ENCODE data around the gene SEC61A2. TPM values are rescaled to one million over a fixed set of nuclear protein-coding genes. Genes with fewer than 3 reads are reported as not detected.

The SEC61A2 gene
- total and polyA plus RNA-seq, 2 of the 8 experiments (the other 6 are each of a cell fraction or from before 2014, with no cell fraction given), result 18.2 to 19.2 TPM

- POLR2A ChIA-PET (ENCODE audit: partially characterized antibody), result interaction anchor here (1.1 to 2.1 kb wide), 2 partner anchors 9 to 18 kb away, joined by 3 to 6 read pairs; no protein-coding TSS in a partner anchor
- peaks cover 0 to 4% of the 10 kb centered on the region in 2 experiments for H4K20me1 ChIP-seq (replicated peaks in 1 of 2; ENCODE audit: control insufficient read depth in 1 of 2, insufficient read depth in 2 of 2, low read length in 2 of 2)
- no peak overlapping the region for H3K23ac ChIP-seq (ENCODE audit: insufficient read length)
- no peaks in the 10 kb centered on the region for H3K79me1 ChIP-seq (ENCODE audit: low read depth, low read length)
- no peaks in the 10 kb centered on the region for H3K23me2 ChIP-seq (ENCODE audit: low read depth, low read length)
- H3K4me3 ChIP-seq (ENCODE audit: extremely low read depth in 1 of 4, insufficient read depth in 2 of 4, low read depth in 3 of 4, low read length in 4 of 4), result no peak overlapping the region
- no peak overlapping the region for H2AFZ ChIP-seq (ENCODE audit: low read length)
- no peak overlapping the region for H2BK20ac ChIP-seq (ENCODE audit: low read length)
- no peak for FAIRE-seq
- no peaks in the 10 kb centered on the region for H3K9me3 ChIP-seq (ENCODE audit: insufficient read depth in 2 of 2, low read depth in 1 of 2, low read length in 1 of 2)
- no peak overlapping the region for H2BK120ac ChIP-seq (replicated peaks; ENCODE audit: low read depth, low read length)
- CTCF ChIA-PET (ENCODE audit: partially characterized antibody), result interaction anchor here (0.7 to 1.5 kb wide), 3 partner anchors 12 to 310 kb away, joined by 3 to 4 read pairs (median 3); no protein-coding TSS in a partner anchor
- no peaks in the 10 kb centered on the region for H3K27me3 ChIP-seq (replicated peaks in 1 of 4; ENCODE audit: control insufficient read depth in 3 of 4, extremely low read depth in 1 of 4, insufficient read depth in 3 of 4, low read length in 3 of 4)
- H3K4me2 ChIP-seq (ENCODE audit: insufficient read depth in 1 of 2, low read depth in 2 of 2, low read length in 2 of 2), result no peak overlapping the region
- no peak overlapping the region for H3K9ac ChIP-seq (replicated peaks in 1 of 4; ENCODE audit: extremely low read depth in 1 of 4, low read depth in 3 of 4, low read length in 3 of 4)
- H3K27ac ChIP-seq (ENCODE audit: low read depth, low read length), result no peak overlapping the region
- no peak overlapping the region for H2AK5ac ChIP-seq (ENCODE audit: low read depth, low read length)
- no peaks in the 10 kb centered on the region for H3K4me1 ChIP-seq (replicated peaks in 1 of 4; ENCODE audit: control insufficient read depth in 3 of 4, insufficient read depth in 4 of 4, low read length in 3 of 4)
- no peak overlapping the region for H3K14ac ChIP-seq (ENCODE audit: insufficient read length)
- no peak overlapping the region for H2BK5ac ChIP-seq (ENCODE audit: low read depth, low read length)
- no peak overlapping the region for H3K4ac ChIP-seq (replicated peaks; ENCODE audit: insufficient read length, low read depth, low read length)
- no peak overlapping the region for H4K91ac ChIP-seq (replicated peaks; ENCODE audit: insufficient read length, low read length)
- DNase-seq (ENCODE audit: low read depth in 1 of 2, low spot score in 2 of 2), result no peak
- peaks cover 10 to 62% (median 38%) of the 10 kb centered on the region in 4 experiments for H3K36me3 ChIP-seq (ENCODE audit: control insufficient read depth in 2 of 4, insufficient read depth in 4 of 4, low read length in 3 of 4)
- H3K79me2 ChIP-seq (ENCODE audit: control insufficient read depth in 1 of 2, insufficient read depth in 2 of 2, low read length in 2 of 2), result no peaks in the 10 kb centered on the region
- no peak overlapping the region for H2BK15ac ChIP-seq (ENCODE audit: low read length)
- no peak overlapping the region for H3K56ac ChIP-seq (replicated peaks; ENCODE audit: insufficient read length, low read depth, low read length)
- H3K18ac ChIP-seq (ENCODE audit: extremely low read depth, low read length), result no peak overlapping the region
- H4K8ac ChIP-seq (ENCODE audit: extremely low read depth, insufficient read depth, low read length), result no peak overlapping the region
- H2BK12ac ChIP-seq (ENCODE audit: low read depth, low read length), result no peak overlapping the region; the same call in 1 of the 2 replicates
- H4K5ac ChIP-seq (ENCODE audit: insufficient read length, low read depth, low read length), result no peak overlapping the region
- TF ChIP-seq POLR2A (IDR thresholded peaks at IDR 0.05; ENCODE audit: control extremely low read depth in 1 of 2, low read depth in 2 of 2, low read length in 2 of 2), result no peak
- TF ChIP-seq TEAD4 (IDR thresholded peaks at IDR 0.05; ENCODE audit: low read depth, low read length), result no peak
- TF ChIP-seq HDAC2 (IDR thresholded peaks at IDR 0.05; ENCODE audit: borderline replicate concordance in 1 of 2, low read depth in 2 of 2, low read length in 2 of 2), result no peak
These were observed 17.9 kb upstream of the SEC61A2 start for GRCh38 chr10:12111528-12111927.

Data from H1 (cell line).